GM23338 (cell line): Measurements from ENCODE around the gene AKIRIN2. TPM values are rescaled to one million over a fixed set of nuclear protein-coding genes. Genes with fewer than 3 reads are reported as not detected.

Source experiments
- ATAC-seq: fragments of 200-7000 bp; cut with Tn5 transposase; 3 replicates; pipeline ENCODE4 v1.9.1; 2020
- DNase-seq: peaks from one replicate; pipeline ENCODE4 v3.0.0-alpha.2; 2015; ENCODE audit warnings: low spot score
- H2AFZ ChIP-seq: fragments of 200-600 bp; sonication (generic); 2 replicates; pipeline ENCODE4 v1.8.0; 2016; ENCODE audit warnings: antibody characterized with exemption, mild to moderate bottlenecking, moderate library complexity
- H3F3A ChIP-seq: fragments of 200-600 bp; sonication (generic); replicated peaks from 2 replicates; pipeline ENCODE4 v1.8.0; 2017; ENCODE audit warnings: antibody characterized with exemption, mixed run types, low read depth
- H3K27ac ChIP-seq: fragments of 200-600 bp; sonication (generic); 2 replicates; pipeline ENCODE4 v1.6.1; 2016; ENCODE audit warnings: low read depth
- H3K27me3 ChIP-seq: fragments of 200-600 bp; sonication (generic); 2 replicates; pipeline ENCODE4 v1.8.0; 2016; ENCODE audit warnings: mild to moderate bottlenecking, mixed run types, moderate library complexity; ENCODE audit not compliant: insufficient read depth
- H3K36me3 ChIP-seq: fragments of 200-600 bp; sonication (generic); 2 replicates; pipeline ENCODE4 v1.8.0; 2016; ENCODE audit warnings: mild to moderate bottlenecking; ENCODE audit not compliant: insufficient read depth
- H3K4me1 ChIP-seq: fragments of 200-600 bp; sonication (generic); 2 replicates; pipeline ENCODE4 v1.8.0; 2016; ENCODE audit warnings: mild to moderate bottlenecking, moderate library complexity; ENCODE audit not compliant: insufficient read depth
- H3K4me2 ChIP-seq: fragments of 200-600 bp; sonication (generic); 2 replicates; pipeline ENCODE4 v1.7.1; 2017; ENCODE audit warnings: mixed run types
- H3K4me3 ChIP-seq: fragments of 200-600 bp; sonication (generic); 2 replicates; pipeline ENCODE4 v1.6.1; 2016; ENCODE audit warnings: mixed run types
- H3K79me2 ChIP-seq: fragments of 200-600 bp; sonication (generic); replicated peaks from 2 replicates; pipeline ENCODE4 v1.8.0; 2017; ENCODE audit warnings: mild to moderate bottlenecking; ENCODE audit not compliant: insufficient read depth
- H3K9me2 ChIP-seq: fragments of 200-600 bp; sonication (generic); 2 replicates; pipeline ENCODE4 v1.8.0; 2017; ENCODE audit not compliant: insufficient read depth
- H4K20me1 ChIP-seq: fragments of 200-600 bp; sonication (generic); replicated peaks from 2 replicates; pipeline ENCODE4 v1.8.0; 2017; ENCODE audit warnings: mild to moderate bottlenecking; ENCODE audit not compliant: insufficient read depth
- H3K27ac Mint-ChIP-seq: 2 replicates; pipeline ENCODE4 v1.8.0; 2020; ENCODE audit warnings: inconsistent platforms, mild to moderate bottlenecking, moderate library complexity, mixed read lengths
- H3K27me3 Mint-ChIP-seq: 3 replicates; pipeline ENCODE4 v1.8.0; 2022; ENCODE audit warnings: low read depth, mild to moderate bottlenecking, moderate library complexity, mixed read lengths, inconsistent platforms; ENCODE audit not compliant: insufficient read depth, poor library complexity
- H3K36me3 Mint-ChIP-seq: 3 replicates; pipeline ENCODE4 v1.8.0; 2021; ENCODE audit warnings: low read depth, mild to moderate bottlenecking, inconsistent platforms, moderate library complexity, mixed read lengths
- H3K4me1 Mint-ChIP-seq: 3 replicates; pipeline ENCODE4 v1.8.0; 2020; ENCODE audit warnings: mild to moderate bottlenecking, inconsistent platforms, mixed read lengths
- H3K4me3 Mint-ChIP-seq: 3 replicates; pipeline ENCODE4 v1.8.0; 2021; ENCODE audit warnings: moderate library complexity, mild to moderate bottlenecking, inconsistent platforms, mixed read lengths
- H3K9me3 Mint-ChIP-seq: 3 replicates; pipeline ENCODE4 v1.8.0; 2020; ENCODE audit warnings: moderate library complexity, mild to moderate bottlenecking, inconsistent platforms, mixed read lengths
- CREB1 ChIP-seq: fragments of 250-450 bp; sonication (Bioruptor Pico); IDR thresholded peaks from 2 replicates; pipeline ENCODE4 v1.5.0; 2020; ENCODE audit warnings: low read depth, mild to moderate bottlenecking, moderate library complexity
- CTCF ChIP-seq, 2 experiments: fragments of 200-600 bp in 1 of 2; sonication (generic) in 1 of 2; conservative IDR thresholded peaks; 2 replicates each; pipeline versions ENCODE4 v1.5.1 to v1.6.1; 2016 to 2017; ENCODE audit warnings: antibody characterized with exemption in 2 of 2, low read depth in 2 of 2, mild to moderate bottlenecking in 2 of 2, moderate library complexity in 1 of 2
- ETS1 ChIP-seq: IDR thresholded peaks from 2 replicates; pipeline ENCODE4 v1.6.1; 2016; ENCODE audit warnings: antibody characterized with exemption
- EZH2 ChIP-seq: fragments of 200-600 bp; sonication (generic); IDR thresholded peaks from one replicate; pipeline ENCODE4 v1.8.0; 2017; ENCODE audit warnings: antibody characterized with exemption, mild to moderate bottlenecking, low read depth; ENCODE audit not compliant: unreplicated experiment
- EZH2phosphoT487 ChIP-seq: fragments of 200-600 bp; sonication (generic); IDR thresholded peaks from one replicate; pipeline ENCODE4 v1.8.1; 2018; ENCODE audit warnings: antibody characterized with exemption; ENCODE audit not compliant: unreplicated experiment
- JUNB ChIP-seq: IDR thresholded peaks from one replicate; pipeline ENCODE4 v1.6.1; 2016; ENCODE audit warnings: antibody characterized with exemption; ENCODE audit not compliant: unreplicated experiment
- POLR2AphosphoS5 ChIP-seq: IDR thresholded peaks from 2 replicates; pipeline ENCODE4 v1.6.1; 2016; ENCODE audit warnings: antibody characterized with exemption, low read depth
- REST ChIP-seq: IDR thresholded peaks from one replicate; pipeline ENCODE4 v1.6.1; 2018; ENCODE audit warnings: antibody characterized with exemption; ENCODE audit not compliant: unreplicated experiment
- STAT1 ChIP-seq: IDR thresholded peaks from one replicate; pipeline ENCODE4 v1.6.1; 2016; ENCODE audit warnings: antibody characterized with exemption; ENCODE audit not compliant: unreplicated experiment
- ZNF114 ChIP-seq: fragments of 250-450 bp; sonication (Bioruptor Pico); IDR thresholded peaks from 2 replicates; pipeline ENCODE4 v1.5.0; 2020; ENCODE audit warnings: mild to moderate bottlenecking, moderate library complexity
- ZNF331 ChIP-seq: fragments of 250-450 bp; sonication (Bioruptor Pico); IDR thresholded peaks from 2 replicates; pipeline ENCODE4 v1.5.0; 2020; ENCODE audit warnings: low read depth, mild to moderate bottlenecking, moderate library complexity
- ZNF462 ChIP-seq: fragments of 250-450 bp; sonication (Bioruptor Pico); IDR thresholded peaks from 2 replicates; pipeline ENCODE4 v1.5.0; 2020; ENCODE audit warnings: mild to moderate bottlenecking, moderate library complexity
- polyA plus RNA-seq: library from polyadenylated mRNA; unstranded; fragments of >200 nt; fragmentation: Nextera tagmentation; extraction: Ambion mirVana; gene quantifications from 2 replicates; pipeline ENCODE4 v1.2.1, GENCODE V29; 2016
- total RNA-seq: library from RNA; depleted of rRNA; stranded (reverse); fragments of >200 nt; shearing (Covaris generic); gene quantifications from 2 replicates; pipeline ENCODE4 v1.2.3, GENCODE V29; 2014

The AKIRIN2 gene
- total and polyA plus RNA-seq, 2 experiments from 2014 or later = 62.1 to 98.1 TPM

GRCh38 chr6:87639373-87639772 lies 62.7 kb downstream of the AKIRIN2 start:
- Histone ChIP-seq H3F3A (no peaks in the 10 kb centered on the region), H3K27ac (no peak overlapping the region), H2AFZ (no peak overlapping the region), H3K4me3 (no peak overlapping the region), H3K79me2 (no peaks in the 10 kb centered on the region), H3K27me3 (no peaks in the 10 kb centered on the region), H3K36me3 (peaks cover 11% of the 10 kb centered on the region), H3K9me2 (no peaks in the 10 kb centered on the region), H3K4me1 (peaks cover 13% of the 10 kb centered on the region), H4K20me1 (no peaks in the 10 kb centered on the region), H3K4me2 (no peak overlapping the region)
- Mint-ChIP-seq H3K27ac (no peak overlapping the region), H3K9me3 (no peaks in the 10 kb centered on the region), H3K36me3 (peaks cover 42% of the 10 kb centered on the region), H3K4me1 (peaks cover 10% of the 10 kb centered on the region), H3K4me3 (no peak overlapping the region), H3K27me3 (peaks cover 6% of the 10 kb centered on the region)
- no peak for DNase-seq
- TF ChIP-seq ZNF114 = no peak
- TF ChIP-seq EZH2 = no peak
- TF ChIP-seq ETS1 = no peak
- TF ChIP-seq ZNF462 = no peak
- TF ChIP-seq EZH2phosphoT487 = no peak
- no peak for TF ChIP-seq JUNB
- TF ChIP-seq ZNF331 = no peak
- no peak for TF ChIP-seq REST
- no peak for TF ChIP-seq POLR2AphosphoS5
- no peak for TF ChIP-seq CREB1
- TF ChIP-seq STAT1 = no peak
- no peak for TF ChIP-seq CTCF (conservative IDR thresholded peaks at IDR 0.05; ENCODE audit: low read depth in 2 of 2)
- ATAC-seq = peak; percentile 62
